CD4-positive, alpha-beta T cell treated with Interleukin-6 for 4 hours (primary cell): ENCODE measurements around the gene KLK1.

Experiments used
- DNase-seq: peaks from one replicate; pipeline ENCODE4 v3.0.0-alpha.2; 2020; ENCODE audit warnings: mixed read lengths

KLK1 gene

DNA sequence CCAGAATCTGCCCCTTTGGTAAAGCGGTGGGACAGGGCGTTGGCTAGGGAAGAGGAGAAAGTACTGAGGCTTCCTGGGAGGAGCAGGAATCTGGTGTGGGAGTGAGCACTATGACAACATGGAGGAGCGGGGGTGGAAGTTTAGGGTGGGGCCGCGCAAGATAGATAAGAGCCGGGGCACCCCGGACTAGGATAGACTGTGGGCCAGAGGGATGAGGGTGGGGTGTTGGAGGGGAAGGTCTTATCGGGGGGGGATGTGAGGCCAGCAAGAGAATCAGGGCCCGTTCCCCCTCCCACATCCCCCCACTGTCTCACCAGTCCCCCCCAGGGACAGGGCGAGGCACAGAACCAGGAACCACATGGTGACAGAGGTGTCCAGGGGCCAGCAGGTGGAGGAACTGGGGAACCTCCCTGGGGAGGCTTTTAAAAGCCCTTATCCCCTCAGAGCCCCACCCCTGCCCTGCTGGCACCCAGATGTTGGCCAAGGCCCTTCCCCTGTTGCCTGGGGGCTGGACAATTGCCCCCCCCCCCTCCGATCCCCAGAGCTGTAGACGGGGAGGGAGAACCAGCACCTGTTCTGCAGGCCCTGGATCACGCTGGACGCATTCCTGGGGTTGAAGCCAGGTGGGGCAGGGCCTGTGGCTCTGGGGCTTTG, at the start of gene KLK1:
Gene KLK1, minus strand, starts transcription at position 399 of the 654 bp plus-strand sequence. Its CDS starts 39 bp downstream, at position 360.
- no peak for DNase-seq

DNA sequence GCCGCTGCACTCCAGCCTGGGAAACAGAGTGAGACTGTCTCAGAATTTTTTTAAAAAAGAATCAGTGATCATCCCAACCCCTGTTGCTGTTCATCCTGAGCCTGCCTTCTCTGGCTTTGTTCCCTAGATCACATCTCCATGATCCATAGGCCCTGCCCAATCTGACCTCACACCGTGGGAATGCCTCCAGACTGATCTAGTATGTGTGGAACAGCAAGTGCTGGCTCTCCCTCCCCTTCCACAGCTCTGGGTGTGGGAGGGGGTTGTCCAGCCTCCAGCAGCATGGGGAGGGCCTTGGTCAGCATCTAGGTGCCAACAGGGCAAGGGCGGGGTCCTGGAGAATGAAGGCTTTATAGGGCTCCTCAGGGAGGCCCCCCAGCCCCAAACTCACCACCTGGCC, 49.5 kb upstream of the KLK1 start, which contains the start of gene KLK2:
Gene KLK2, plus strand, starts transcription at position 384 of the 400 bp plus-strand sequence. CDS start 35 bp downstream, outside the sequence.
- no peak for DNase-seq

DNA sequence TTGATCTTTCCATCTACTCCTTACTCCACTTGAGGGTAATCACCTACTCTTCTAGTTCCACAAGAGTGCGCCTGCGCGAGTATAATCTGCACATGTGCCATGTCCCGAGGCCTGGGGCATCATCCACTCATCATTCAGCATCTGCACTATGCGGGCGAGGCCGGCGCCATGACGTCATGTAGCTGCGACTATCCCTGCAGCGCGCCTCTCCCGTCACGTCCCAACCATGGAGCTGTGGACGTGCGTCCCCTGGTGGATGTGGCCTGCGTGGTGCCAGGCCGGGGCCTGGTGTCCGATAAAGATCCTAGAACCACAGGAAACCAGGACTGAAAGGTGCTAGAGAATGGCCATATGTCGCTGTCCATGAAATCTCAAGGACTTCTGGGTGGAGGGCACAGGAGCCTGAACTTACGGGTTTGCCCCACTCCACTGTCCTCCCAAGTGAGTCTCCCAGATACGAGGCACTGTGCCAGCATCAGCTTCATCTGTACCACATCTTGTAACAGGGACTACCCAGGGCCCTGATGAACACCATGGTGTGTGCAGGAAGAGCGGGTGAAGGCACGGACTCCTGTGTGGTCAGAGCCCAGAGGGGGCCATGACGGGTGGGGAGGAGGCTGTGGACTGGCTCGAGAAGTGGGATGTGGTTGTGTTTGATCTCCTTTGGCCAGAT, 47.0 kb upstream of the KLK1 start:
- no peak for DNase-seq

DNA sequence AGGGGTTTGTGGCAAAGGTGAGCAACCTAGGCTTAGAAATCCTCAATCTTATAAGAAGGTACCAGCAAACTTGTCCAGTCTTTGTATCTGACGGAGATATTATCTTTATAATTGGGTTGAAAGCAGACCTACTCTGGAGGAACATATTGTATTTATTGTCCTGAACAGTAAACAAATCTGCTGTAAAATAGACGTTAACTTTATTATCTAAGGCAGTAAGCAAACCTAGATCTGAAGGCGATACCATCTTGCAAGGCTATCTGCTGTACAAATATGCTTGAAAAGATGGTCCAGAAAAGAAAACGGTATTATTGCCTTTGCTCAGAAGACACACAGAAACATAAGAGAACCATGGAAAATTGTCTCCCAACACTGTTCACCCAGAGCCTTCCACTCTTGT, 45.9 kb upstream of the KLK1 start:
- no peak for DNase-seq

DNA sequence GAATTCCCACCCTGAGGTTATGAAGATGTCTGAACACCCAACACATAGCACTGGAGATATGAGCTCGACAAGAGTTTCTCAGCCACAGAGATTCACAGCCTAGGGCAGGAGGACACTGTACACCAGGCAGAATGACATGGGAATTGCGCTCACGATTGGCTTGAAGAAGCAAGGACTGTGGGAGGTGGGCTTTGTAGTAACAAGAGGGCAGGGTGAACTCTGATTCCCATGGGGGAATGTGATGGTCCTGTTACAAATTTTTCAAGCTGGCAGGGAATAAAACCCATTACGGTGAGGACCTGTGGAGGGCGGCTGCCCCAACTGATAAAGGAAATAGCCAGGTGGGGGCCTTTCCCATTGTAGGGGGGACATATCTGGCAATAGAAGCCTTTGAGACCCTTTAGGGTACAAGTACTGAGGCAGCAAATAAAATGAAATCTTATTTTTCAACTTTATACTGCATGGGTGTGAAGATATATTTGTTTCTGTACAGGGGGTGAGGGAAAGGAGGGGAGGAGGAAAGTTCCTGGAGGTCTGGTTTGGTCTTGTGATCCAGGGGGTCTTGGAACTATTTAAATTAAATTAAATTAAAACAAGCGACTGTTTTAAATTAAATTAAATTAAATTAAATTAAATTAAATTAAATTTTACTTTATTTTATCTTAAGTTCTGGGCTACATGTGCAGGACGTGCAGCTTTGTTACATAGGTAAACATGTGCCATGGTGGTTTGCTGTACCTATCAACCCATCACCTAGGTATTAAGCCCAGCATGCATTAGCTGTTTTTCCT, 38.1 kb upstream of the KLK1 start:
- DNase-seq: no peak

- no peak for DNase-seq
Measured at GRCh38 chr19:50861010-50861409, 37.4 kb upstream of the KLK1 start.

DNA sequence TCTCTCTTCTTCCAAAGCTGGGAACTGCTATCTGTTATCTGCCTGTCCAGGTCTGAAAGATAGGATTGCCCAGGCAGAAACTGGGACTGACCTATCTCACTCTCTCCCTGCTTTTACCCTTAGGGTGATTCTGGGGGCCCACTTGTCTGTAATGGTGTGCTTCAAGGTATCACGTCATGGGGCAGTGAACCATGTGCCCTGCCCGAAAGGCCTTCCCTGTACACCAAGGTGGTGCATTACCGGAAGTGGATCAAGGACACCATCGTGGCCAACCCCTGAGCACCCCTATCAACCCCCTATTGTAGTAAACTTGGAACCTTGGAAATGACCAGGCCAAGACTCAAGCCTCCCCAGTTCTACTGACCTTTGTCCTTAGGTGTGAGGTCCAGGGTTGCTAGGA, 36.3 kb upstream of the KLK1 start:
- no peak for DNase-seq

- DNase-seq: no peak
Measured at GRCh38 chr19:50858886-50859285, 35.3 kb upstream of the KLK1 start.

GRCh38 chr19:50857366-50857765, 33.8 kb upstream of the KLK1 start:
- no peak for DNase-seq

GRCh38 chr19:50854636-50855410, 31.2 kb upstream of the KLK1 start, which contains the start of gene KLK3:
Gene KLK3, plus strand, starts transcription at chr19:50854915. Its CDS starts 41 bp downstream, at chr19:50854956.
- no peak for DNase-seq

DNA sequence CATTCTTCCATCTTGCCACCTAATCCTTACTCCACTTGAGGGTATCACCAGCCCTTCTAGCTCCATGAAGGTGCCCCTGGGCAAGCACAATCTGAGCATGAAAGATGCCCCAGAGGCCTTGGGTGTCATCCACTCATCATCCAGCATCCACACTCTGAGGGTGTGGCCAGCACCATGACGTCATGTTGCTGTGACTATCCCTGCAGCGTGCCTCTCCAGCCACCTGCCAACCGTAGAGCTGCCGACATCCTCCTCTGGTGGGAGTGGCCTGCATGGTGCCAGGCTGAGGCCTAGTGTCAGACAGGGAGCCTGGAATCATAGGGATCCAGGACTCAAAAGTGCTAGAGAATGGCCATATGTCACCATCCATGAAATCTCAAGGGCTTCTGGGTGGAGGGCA, 28.0 kb upstream of the KLK1 start:
- no peak for DNase-seq

DNA sequence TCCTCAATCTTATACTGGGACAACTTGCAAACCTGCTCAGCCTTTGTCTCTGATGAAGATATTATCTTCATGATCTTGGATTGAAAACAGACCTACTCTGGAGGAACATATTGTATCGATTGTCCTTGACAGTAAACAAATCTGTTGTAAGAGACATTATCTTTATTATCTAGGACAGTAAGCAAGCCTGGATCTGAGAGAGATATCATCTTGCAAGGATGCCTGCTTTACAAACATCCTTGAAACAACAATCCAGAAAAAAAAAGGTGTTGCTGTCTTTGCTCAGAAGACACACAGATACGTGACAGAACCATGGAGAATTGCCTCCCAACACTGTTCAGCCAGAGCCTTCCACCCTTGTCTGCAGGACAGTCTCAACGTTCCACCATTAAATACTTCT, 27.2 kb upstream of the KLK1 start:
- DNase-seq: no peak

DNA sequence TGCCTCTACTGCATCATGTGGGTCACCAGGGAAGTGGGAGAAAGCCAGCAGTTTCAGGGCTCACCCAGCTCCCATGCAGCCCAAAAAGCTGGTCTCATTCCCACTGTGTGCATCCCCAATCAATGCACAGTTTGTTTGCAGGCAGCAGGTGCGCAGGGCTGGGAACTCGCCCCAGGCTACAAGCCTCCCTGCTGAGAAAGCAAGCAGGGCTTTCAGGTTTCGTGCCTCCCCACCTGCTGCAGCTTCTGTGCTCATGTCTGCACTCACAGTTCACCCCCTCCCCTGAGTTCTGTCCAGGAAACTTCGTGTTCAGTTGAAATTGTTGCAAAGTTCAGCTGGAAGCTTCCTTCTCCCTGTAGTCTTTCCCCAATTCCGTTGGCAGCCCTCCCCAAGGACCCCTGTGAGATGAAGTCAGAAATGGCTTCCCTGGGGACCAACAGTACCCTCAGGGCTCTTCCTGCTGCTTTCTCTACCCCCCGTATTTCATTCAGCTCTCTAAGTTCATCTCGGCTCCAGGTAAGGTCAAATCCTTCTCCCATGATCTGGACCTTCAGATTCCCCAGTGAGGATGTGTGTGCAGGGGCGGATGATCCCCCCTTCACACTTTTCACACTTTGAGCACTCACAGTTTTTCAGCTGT, 20.8 kb upstream of the KLK1 start:
- no peak for DNase-seq

DNA sequence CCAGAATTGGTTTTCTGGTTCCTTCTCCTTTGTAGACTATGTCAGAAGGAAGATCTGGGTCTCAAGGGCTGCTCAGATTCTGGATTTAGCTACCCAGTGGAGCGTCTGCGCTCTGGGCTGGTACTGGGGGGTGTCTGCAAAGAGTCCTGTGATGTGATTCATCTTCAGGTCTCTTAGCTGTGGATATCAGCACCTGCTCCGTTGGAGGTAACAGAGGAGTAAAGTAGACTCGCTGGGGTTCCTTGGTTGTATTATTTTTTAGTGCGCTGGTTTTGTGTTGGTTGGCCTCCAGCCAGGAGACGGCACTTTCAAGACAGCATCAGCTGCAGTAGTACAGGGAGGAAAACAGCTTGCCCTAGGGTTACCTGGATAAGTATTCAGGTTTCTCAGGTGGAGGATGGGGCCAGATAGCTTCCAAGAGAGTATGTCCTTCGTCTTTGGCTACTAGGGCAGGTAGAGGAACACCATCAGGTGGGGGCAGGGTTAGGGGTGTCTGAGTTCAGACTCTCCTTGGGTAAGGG, 20.2 kb upstream of the KLK1 start:
- no peak for DNase-seq

GRCh38 chr19:50843205-50843604, 19.6 kb upstream of the KLK1 start:
- DNase-seq: no peak

- DNase-seq: no peak
Measured at GRCh38 chr19:50842130-50842529, 18.5 kb upstream of the KLK1 start.

DNA sequence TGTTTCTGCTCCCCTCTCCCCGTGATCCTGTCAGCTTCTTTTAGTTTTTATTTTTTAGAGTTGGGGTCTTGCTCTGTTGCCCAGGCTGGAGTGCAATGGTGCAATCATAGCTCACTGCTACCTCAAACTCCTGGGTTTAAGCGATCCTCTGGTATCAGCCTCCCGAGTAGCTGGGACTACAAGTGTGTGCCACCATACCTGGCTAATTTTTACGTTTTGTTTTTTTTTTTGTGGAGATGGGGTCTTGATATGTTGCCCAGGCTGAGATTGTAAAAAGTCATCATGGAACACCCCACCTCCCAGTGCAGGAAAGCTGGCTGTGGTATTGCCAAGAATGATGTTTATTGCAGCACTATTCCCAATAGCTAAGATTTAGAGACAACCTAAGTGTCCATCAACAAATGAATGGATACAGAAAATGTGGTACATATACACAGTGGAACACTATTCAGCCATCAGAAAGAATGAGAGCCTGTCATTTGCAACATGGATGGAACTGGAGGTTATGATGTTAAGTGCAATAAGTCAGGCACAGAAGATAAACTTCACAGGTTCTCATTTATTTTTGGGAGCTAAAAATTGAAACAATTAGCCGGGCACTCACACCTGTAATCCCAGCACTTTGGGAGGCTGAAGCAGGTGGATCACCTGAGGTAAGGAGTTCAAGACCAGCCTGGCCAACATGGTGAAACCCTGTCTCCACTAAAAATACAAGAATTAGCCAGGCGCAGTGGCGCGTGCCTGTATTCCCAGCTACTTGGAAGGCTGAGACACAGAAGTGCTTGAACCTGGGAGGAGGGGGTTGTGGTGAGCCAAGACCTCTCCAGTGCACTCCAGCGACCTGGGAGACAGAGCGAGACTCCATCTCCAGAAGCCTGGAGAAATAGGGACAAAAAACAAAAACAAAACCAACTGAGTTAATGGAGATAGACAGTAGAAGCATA, 16.4 kb upstream of the KLK1 start:
- no peak for DNase-seq

DNA sequence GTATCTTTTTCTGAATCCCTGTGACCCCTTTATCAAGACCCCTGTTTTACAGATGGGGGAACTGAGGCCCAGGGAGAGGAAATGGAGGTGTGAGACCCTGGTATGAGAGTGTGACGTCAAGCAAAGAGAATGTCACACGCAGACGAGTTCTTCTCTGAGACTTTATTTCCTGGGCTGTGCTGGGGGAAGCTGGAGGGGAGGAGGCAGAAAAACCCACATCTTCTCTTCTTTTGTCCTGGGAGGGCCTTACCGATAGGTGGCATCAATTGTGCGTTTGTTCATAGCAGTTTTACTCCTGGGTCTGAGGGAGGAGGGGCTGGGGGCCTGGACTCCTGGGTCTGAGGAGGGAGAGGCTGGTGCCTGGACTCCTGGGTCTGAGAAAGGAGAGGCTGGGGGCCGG, 14.7 kb upstream of the KLK1 start:
- no peak for DNase-seq

DNA sequence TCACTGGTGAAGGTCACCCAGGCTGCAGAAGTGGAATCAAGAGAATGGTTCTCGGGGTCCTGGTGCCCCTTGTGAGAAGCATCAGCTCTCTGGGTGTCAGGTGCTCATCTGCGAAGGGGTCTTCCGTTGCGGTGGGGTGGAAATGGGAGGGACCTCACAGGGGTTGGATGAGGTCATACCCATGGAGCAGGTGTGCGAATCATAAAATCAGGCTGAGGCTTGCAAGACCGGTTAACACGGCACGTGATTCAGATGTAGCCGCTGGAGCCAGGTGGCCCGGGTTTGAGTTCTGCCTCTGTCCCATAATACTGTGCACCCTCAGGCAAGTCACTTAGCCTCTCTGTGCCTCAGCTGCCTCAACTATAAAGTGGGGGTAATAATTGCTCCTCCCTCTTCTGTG, 13.7 kb upstream of the KLK1 start:
- DNase-seq: no peak

DNA sequence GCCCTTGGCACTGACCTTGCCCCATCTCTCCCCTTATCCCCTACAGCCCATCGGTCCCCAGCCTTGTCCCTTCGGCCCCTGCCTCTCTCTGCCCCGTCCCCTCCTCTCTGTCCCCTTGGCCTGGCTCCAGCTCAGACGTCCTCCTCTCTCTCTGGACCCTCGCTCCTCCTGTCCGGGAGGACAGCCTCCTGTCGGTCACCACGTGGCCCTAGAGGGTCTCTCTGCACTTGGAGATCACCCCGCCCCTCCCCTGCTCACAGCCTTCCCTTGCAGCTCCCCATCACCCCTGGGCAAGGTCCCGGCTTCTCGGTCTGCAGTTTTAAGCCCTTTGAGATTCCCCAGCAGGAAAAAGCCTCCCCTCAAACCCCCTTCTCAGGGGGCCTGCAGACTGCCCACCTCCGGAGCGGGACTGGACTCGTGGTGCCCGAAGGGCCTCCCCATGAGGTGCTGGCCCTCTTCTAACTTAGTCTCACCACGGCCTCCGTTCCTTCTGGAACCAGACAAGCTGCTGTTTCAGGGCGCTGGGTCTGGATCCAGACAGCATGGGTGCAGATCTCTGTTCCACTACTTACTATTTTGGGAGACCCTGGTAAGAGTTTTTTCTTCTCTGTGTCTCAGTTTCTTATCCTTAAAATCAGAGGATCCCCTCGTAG, 13.1 kb upstream of the KLK1 start:
- DNase-seq: no peak
